CD8-positive, alpha-beta memory T cell (primary cell): ENCODE data around the gene PDE9A. TPM values are rescaled to one million over a fixed set of nuclear protein-coding genes. Genes with fewer than 3 reads are reported as not detected.
"Not testable (repeated sequence)": the region's sequence is repeated elsewhere in the genome, so short reads cannot be mapped to it uniquely, and the experiment has no call there.

Experiments used
- CTCF ChIA-PET: fragments of 350-600 bp; sonication (Branson Sonifier 250); formaldehyde crosslinking; loops from one replicate; lab custom pipeline; 2021; ENCODE audit warnings: antibody characterized with exemption; lab: Charles Lee
- POLR2A ChIA-PET: fragments of 350-600 bp; sonication (Branson Sonifier 250); formaldehyde crosslinking; loops from one replicate; lab custom pipeline; 2021; ENCODE audit warnings: antibody characterized with exemption; lab: Charles Lee
- DNase-seq, 5 donors: peaks; one replicate each; pipeline versions ENCODE4 v3.0.0 to v3.0.0-alpha.2; 2020 to 2022; ENCODE audit warnings: mixed read lengths in 1 of 5
- H3K27ac ChIP-seq: one replicate; pipeline ENCODE4 v1.7.0; 2013; ENCODE audit warnings: low read depth, mild to moderate bottlenecking, low read length, moderate library complexity
- H3K27me3 ChIP-seq: 2 replicates; pipeline ENCODE4 v1.7.0; 2013; ENCODE audit warnings: low read length, mild to moderate bottlenecking; ENCODE audit not compliant: insufficient read depth, poor library complexity, severe bottlenecking
- H3K36me3 ChIP-seq: 2 replicates; pipeline ENCODE4 v1.7.0; 2013; ENCODE audit warnings: mild to moderate bottlenecking, low read length, moderate library complexity; ENCODE audit not compliant: insufficient read depth
- H3K4me1 ChIP-seq: 2 replicates; pipeline ENCODE4 v1.7.0; 2013; ENCODE audit warnings: mild to moderate bottlenecking, low read length, moderate library complexity; ENCODE audit not compliant: insufficient read depth
- H3K4me3 ChIP-seq: 2 replicates; pipeline ENCODE4 v1.7.0; 2013; ENCODE audit warnings: mild to moderate bottlenecking, low read length
- H3K9me3 ChIP-seq: 2 replicates; pipeline ENCODE4 v1.7.0; 2013; ENCODE audit warnings: mild to moderate bottlenecking, low read length
- H3K27ac Mint-ChIP-seq, 8 donors: one replicate each; pipeline ENCODE4 v1.8.0; 2020 to 2021; ENCODE audit warnings: mixed read lengths in 8 of 8, mild to moderate bottlenecking in 6 of 8, inconsistent platforms in 3 of 8, moderate library complexity in 3 of 8
- H3K27me3 Mint-ChIP-seq, 2 donors: one replicate each; pipeline ENCODE4 v1.8.0; 2020 to 2021; ENCODE audit warnings: mixed read lengths in 2 of 2, mild to moderate bottlenecking in 1 of 2, moderate library complexity in 1 of 2
- H3K36me3 Mint-ChIP-seq, 3 donors: one replicate each; pipeline ENCODE4 v1.8.0; 2020 to 2021; ENCODE audit warnings: mixed read lengths in 3 of 3, inconsistent platforms in 1 of 3, mild to moderate bottlenecking in 1 of 3
- H3K4me1 Mint-ChIP-seq, 3 donors: one replicate each; pipeline ENCODE4 v1.8.0; 2020 to 2021; ENCODE audit warnings: mixed read lengths in 3 of 3, inconsistent platforms in 1 of 3, mild to moderate bottlenecking in 1 of 3
- H3K4me3 Mint-ChIP-seq, 7 donors: one replicate each; pipeline ENCODE4 v1.8.0; 2020 to 2021; ENCODE audit warnings: mixed read lengths in 7 of 7, mild to moderate bottlenecking in 6 of 7, moderate library complexity in 4 of 7, inconsistent platforms in 2 of 7
- H3K9me3 Mint-ChIP-seq, 5 donors: one replicate each; pipeline ENCODE4 v1.8.0; 2020 to 2022; ENCODE audit warnings: mixed read lengths in 5 of 5, mild to moderate bottlenecking in 3 of 5, moderate library complexity in 2 of 5, inconsistent platforms in 1 of 5
- polyA plus RNA-seq: library from polyadenylated mRNA; unstranded; fragments of 300-500 nt; fragmentation: Illumina TruSeq; gene quantifications from one replicate; pipeline ENCODE4 v1.2.3, GENCODE V29; 2021
- total RNA-seq, 2 experiments: library from RNA; stranded (reverse); gene quantifications; one replicate each; pipeline ENCODE4 v1.2.3, GENCODE V29; 2021

PDE9A gene
- total and polyA plus RNA-seq, 3 experiments from 2014 or later: 1.5 to 2.6 (median 1.7) TPM

DNA sequence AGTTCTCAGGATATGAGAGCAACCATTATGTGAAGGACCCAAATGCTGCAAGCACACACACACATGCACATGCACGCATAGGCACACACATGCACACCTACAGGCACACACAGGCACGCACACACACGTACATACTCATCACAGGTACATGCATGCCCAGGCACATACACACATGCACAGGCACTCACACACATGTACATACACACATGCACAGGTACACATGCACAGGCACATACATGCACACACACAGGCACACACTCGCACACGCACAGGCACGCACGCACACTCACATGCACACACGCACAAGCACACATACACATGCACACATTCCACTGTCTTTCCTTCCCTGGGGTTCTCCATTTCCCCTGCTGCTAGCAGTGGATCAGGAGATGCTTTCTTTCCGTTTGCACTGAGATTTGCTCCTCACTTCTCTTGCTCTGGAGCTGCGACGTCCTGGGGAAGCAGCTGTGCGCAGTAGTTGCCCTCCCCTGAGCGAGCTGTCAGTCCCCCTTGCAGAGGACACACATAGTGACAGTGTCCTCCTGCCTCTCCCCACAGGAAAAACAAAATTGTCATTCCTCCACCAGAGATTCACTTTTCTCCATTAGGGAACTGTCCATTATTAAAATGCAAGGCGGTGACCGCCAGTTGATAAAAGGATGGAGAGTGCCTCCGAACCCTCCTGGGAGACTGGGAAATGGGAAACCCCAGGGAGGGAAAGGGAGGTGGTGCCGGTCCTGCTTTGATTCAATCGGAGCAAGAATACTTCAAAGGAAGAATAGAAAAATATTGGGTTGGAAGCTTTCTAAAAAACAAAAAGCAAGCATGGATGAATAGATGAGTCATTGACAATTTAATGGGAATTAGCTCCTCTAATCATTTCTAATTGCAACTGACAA lies 156.4 kb downstream of the PDE9A start:
- CTCF ChIA-PET: no interaction called here
- no peak overlapping the region for H3K4me3 ChIP-seq
- Mint-ChIP-seq H3K27me3 (peaks cover 5 to 9% of the 10 kb centered on the region in 2 donors), H3K9me3 (no peaks in the 10 kb centered on the region), H3K36me3 (no peaks in the 10 kb centered on the region), H3K4me1 (no peaks in the 10 kb centered on the region), H3K27ac (peak overlapping the region in 1 of 8 donors; percentile 54), H3K4me3 (no peak overlapping the region)
- no peaks in the 10 kb centered on the region for H3K36me3 ChIP-seq
- no peaks in the 10 kb centered on the region for H3K4me1 ChIP-seq
- DNase-seq: no peak
- H3K9me3 ChIP-seq: no peaks in the 10 kb centered on the region
- no peaks in the 10 kb centered on the region for H3K27me3 ChIP-seq
- H3K27ac ChIP-seq: no peak overlapping the region
- POLR2A ChIA-PET: interaction anchor here (0.6 kb wide), 1 partner anchor 206 kb away, joined by 3 read pairs; no protein-coding TSS in a partner anchor

DNA sequence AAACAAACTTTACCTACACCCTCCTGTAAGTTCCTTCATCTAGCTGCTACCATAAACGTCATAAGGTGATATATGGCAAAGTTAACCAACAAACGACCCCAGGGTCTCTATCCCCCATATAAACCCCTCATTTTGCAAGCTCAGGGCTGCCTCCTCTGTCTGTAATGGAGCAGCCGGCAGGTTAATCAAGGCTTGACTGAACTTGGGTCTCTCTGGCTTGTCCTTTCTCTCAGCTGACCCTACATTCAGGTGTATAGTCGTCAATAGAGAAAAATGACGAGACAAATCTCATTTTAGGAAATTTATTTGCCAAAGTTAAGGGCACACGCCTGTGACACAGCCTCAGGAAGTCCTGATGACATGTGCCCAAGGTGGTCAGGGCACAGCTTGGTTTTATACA lies 158.5 kb downstream of the PDE9A start:
- ChIA-PET POLR2A (no interaction called here), CTCF (no interaction called here)
- Mint-ChIP-seq H3K4me1 (no peaks in the 10 kb centered on the region), H3K36me3 (no peaks in the 10 kb centered on the region), H3K9me3 (peaks cover 0 to 2% (median 0%) of the 10 kb centered on the region in 5 donors), H3K4me3 (no peak overlapping the region), H3K27ac (no peak overlapping the region), H3K27me3 (peaks cover 6 to 8% of the 10 kb centered on the region in 2 donors)
- Histone ChIP-seq H3K4me3 (no peak overlapping the region), H3K9me3 (no peaks in the 10 kb centered on the region), H3K4me1 (no peaks in the 10 kb centered on the region), H3K27me3 (no peaks in the 10 kb centered on the region), H3K36me3 (no peaks in the 10 kb centered on the region), H3K27ac (no peak overlapping the region)
- DNase-seq: no peak

- H3K9me3 ChIP-seq, DNase-seq, H3K4me1 ChIP-seq, H3K36me3 Mint-ChIP-seq, H3K27ac ChIP-seq, H3K4me1 Mint-ChIP-seq, H3K27me3 ChIP-seq, H3K9me3 Mint-ChIP-seq, H3K27me3 Mint-ChIP-seq, POLR2A ChIA-PET, H3K4me3 Mint-ChIP-seq, H3K4me3 ChIP-seq, H3K36me3 ChIP-seq: not testable (repeated sequence)
- peak overlapping the region in 1 of 8 donors; percentile 9 for H3K27ac Mint-ChIP-seq
- CTCF ChIA-PET: interaction anchor here (1.1 kb wide), 1 partner anchor 220 kb away, joined by 4 read pairs; no protein-coding TSS in a partner anchor
Measured at GRCh38 chr21:42812528-42813241, 159.3 kb downstream of the PDE9A start.

GRCh38 chr21:42815217-42815616 lies 161.8 kb downstream of the PDE9A start:
- H3K36me3 ChIP-seq: no peaks in the 10 kb centered on the region
- H3K27me3 Mint-ChIP-seq: peaks cover 4 to 17% of the 10 kb centered on the region in 2 donors
- POLR2A ChIA-PET: no interaction called here

DNA sequence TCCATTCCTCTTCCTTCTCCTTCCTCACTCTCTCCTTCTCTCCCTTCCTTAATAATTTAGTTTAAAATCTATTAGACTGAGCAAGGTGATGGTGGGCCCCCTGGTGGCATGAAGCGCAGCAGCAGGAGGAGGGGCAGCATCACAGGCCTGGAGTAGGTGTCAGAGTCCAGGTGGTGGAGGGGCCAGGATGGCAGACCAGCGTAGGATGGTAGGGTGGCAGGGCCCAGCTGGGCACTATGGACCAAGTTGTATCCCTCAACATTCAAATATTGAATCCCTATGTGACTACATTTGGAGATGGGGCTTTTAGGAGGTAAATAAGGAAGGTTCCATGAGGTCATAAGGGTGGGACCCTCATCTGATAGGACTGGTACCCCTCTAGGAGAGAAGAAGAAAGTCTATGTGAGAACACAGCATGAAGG lies 164.9 kb downstream of the PDE9A start:
- no peak overlapping the region for H3K4me3 ChIP-seq
- CTCF ChIA-PET: interaction anchor here (0.7 to 4.1 kb wide), 14 partner anchors 9 to 509 kb away, joined by 3 to 20 read pairs (median 3); no protein-coding TSS in a partner anchor
- no peaks in the 10 kb centered on the region for H3K9me3 ChIP-seq
- DNase-seq: peak in 4 of 5 donors; percentile 30 to 76 (median 58)
- H3K4me3 Mint-ChIP-seq: no peak overlapping the region
- no peaks in the 10 kb centered on the region for H3K36me3 ChIP-seq
- H3K4me1 Mint-ChIP-seq: no peaks in the 10 kb centered on the region
- peaks cover 8 to 19% of the 10 kb centered on the region in 2 donors for H3K27me3 Mint-ChIP-seq
- peaks cover 0 to 2% (median 0%) of the 10 kb centered on the region in 5 donors for H3K9me3 Mint-ChIP-seq
- POLR2A ChIA-PET: no interaction called here
- H3K36me3 Mint-ChIP-seq: no peaks in the 10 kb centered on the region
- no peaks in the 10 kb centered on the region for H3K4me1 ChIP-seq
- peak overlapping the region in 1 of 8 donors; percentile 66 for H3K27ac Mint-ChIP-seq
- H3K27ac ChIP-seq: no peak overlapping the region
- H3K27me3 ChIP-seq: peaks cover 10% of the 10 kb centered on the region

More at GRCh38 chr21:42815217-42815616, 161.8 kb downstream of the PDE9A start:
- Histone ChIP-seq H3K4me3 (no peak overlapping the region), H3K9me3 (no peaks in the 10 kb centered on the region), H3K27ac (no peak overlapping the region), H3K27me3 (no peaks in the 10 kb centered on the region), H3K4me1 (no peaks in the 10 kb centered on the region)
- Mint-ChIP-seq H3K9me3 (peaks cover 0 to 2% (median 0%) of the 10 kb centered on the region in 5 donors), H3K4me3 (no peak overlapping the region), H3K4me1 (no peaks in the 10 kb centered on the region), H3K36me3 (no peaks in the 10 kb centered on the region), H3K27ac (no peak overlapping the region)
- CTCF ChIA-PET: interaction anchor here (1.0 to 1.1 kb wide), 2 partner anchors 64 to 221 kb away, joined by 3 to 4 read pairs; no protein-coding TSS in a partner anchor
- no peak for DNase-seq

DNA sequence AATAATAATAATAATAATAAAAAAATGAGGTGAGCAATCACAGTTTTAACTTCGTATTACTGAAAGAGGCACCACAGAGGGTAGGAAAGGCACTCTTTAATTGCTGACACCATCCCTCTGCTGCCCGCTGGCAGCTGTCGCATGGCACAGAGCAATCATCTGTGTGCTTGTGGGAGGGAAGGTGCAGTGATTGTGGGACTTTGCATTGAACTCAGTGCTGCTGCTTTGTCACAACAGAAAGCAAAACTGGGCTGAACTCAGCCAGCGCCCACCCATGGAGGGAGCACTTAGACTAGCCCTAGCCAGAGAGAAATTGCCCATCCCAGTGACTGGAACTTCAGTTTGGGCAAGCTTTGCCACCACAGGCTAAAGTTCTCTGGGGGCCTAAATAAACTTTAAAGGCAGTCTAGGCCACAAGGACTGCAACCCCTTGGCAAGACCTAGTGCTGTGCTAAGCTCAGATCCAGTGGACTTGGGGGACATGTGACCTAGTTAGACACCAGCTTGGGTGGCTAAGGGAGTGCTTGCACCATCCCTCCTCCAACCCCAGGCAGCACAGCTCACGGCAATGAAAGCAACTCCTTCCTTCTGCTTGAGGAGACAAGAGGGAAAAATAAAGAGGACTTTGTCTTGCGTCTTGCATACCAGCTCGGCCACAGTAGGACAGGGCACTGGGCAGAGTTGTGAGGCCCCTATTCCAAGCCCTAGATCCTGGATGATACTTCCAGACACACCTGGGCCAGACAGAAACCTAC lies 166.6 kb downstream of the PDE9A start:
- H3K27ac ChIP-seq: no peak overlapping the region

GRCh38 chr21:42820616-42821465 lies 167.4 kb downstream of the PDE9A start:
- peak overlapping the region in 1 of 8 donors; percentile 19 for H3K27ac Mint-ChIP-seq
- POLR2A ChIA-PET: no interaction called here
- no peaks in the 10 kb centered on the region for H3K4me1 ChIP-seq
- H3K27me3 ChIP-seq: peaks cover 10% of the 10 kb centered on the region
- H3K4me3 ChIP-seq: no peak overlapping the region
- no peak overlapping the region for H3K4me3 Mint-ChIP-seq
- H3K36me3 ChIP-seq: no peaks in the 10 kb centered on the region
- H3K9me3 Mint-ChIP-seq: peaks cover 0 to 2% (median 0%) of the 10 kb centered on the region in 5 donors
- no peaks in the 10 kb centered on the region for H3K36me3 Mint-ChIP-seq
- CTCF ChIA-PET: interaction anchor here (1.6 to 4.1 kb wide), 2 partner anchors 12 to 228 kb away, joined by 5 to 20 read pairs; no protein-coding TSS in a partner anchor
- no peak overlapping the region for H3K27ac ChIP-seq
- DNase-seq: no peak
- no peaks in the 10 kb centered on the region for H3K9me3 ChIP-seq
- H3K27me3 Mint-ChIP-seq: peaks cover 9 to 29% of the 10 kb centered on the region in 2 donors
- peaks cover 0 to 3% (median 0%) of the 10 kb centered on the region in 3 donors for H3K4me1 Mint-ChIP-seq

More for the DNA sequence above, 166.6 kb downstream of the PDE9A start:
- Histone ChIP-seq H3K4me3 (no peak overlapping the region), H3K9me3 (no peaks in the 10 kb centered on the region), H3K27me3 (peaks cover 10% of the 10 kb centered on the region), H3K36me3 (no peaks in the 10 kb centered on the region), H3K4me1 (no peaks in the 10 kb centered on the region)
- POLR2A ChIA-PET: no interaction called here
- CTCF ChIA-PET: interaction anchor here (1.6 to 4.1 kb wide), 3 partner anchors 7 to 227 kb away, joined by 5 to 20 read pairs (median 9); no protein-coding TSS in a partner anchor
- Mint-ChIP-seq H3K27ac (no peak overlapping the region), H3K4me3 (no peak overlapping the region), H3K4me1 (peaks cover 0 to 1% (median 0%) of the 10 kb centered on the region in 3 donors), H3K9me3 (peaks cover 0 to 2% (median 0%) of the 10 kb centered on the region in 5 donors), H3K27me3 (peaks cover 9 to 21% of the 10 kb centered on the region in 2 donors), H3K36me3 (no peaks in the 10 kb centered on the region)
- DNase-seq: no peak
